GM21360 (cell line): Measurements from ENCODE around the gene MAN1C1.
"Not testable (repeated sequence)": the region's sequence is repeated elsewhere in the genome, so short reads cannot be mapped to it uniquely, and the experiment has no call there.

ENCODE experiments used
- ATAC-seq: cut with Tn5 transposase; IDR thresholded peaks from one replicate; pipeline ENCODE4 v1.9.1; 2021; ENCODE audit warnings: mild to moderate bottlenecking, moderate library complexity; ENCODE audit not compliant: unreplicated experiment

The MAN1C1 gene

GRCh38 chr1:25631750-25632485, 15.3 kb downstream of the MAN1C1 start:
- no peak for ATAC-seq

- ATAC-seq = no peak
Measured at GRCh38 chr1:25634066-25634465, 17.5 kb downstream of the MAN1C1 start.

- no peak for ATAC-seq
Measured at GRCh38 chr1:25634896-25635295, 18.3 kb downstream of the MAN1C1 start.

- not testable (repeated sequence) for ATAC-seq
Measured at GRCh38 chr1:25636141-25636540, 19.6 kb downstream of the MAN1C1 start.

GRCh38 chr1:25640646-25641328, 24.2 kb downstream of the MAN1C1 start:
- ATAC-seq = no peak

- ATAC-seq = no peak
Measured at GRCh38 chr1:25641329-25641725, 24.7 kb downstream of the MAN1C1 start.

- ATAC-seq = no peak
Measured at GRCh38 chr1:25641931-25642573, 25.5 kb downstream of the MAN1C1 start.

GRCh38 chr1:25642574-25643108, 26.1 kb downstream of the MAN1C1 start:
- peak; percentile 59 for ATAC-seq

GRCh38 chr1:25643929-25644328, 27.3 kb downstream of the MAN1C1 start:
- ATAC-seq = no peak

- no peak for ATAC-seq
Measured at GRCh38 chr1:25644962-25645361, 28.4 kb downstream of the MAN1C1 start.

GRCh38 chr1:25645637-25646400, 29.2 kb downstream of the MAN1C1 start:
- ATAC-seq = no peak

GRCh38 chr1:25647106-25647505, 30.5 kb downstream of the MAN1C1 start:
- ATAC-seq = no peak

GRCh38 chr1:25647863-25648262, 31.3 kb downstream of the MAN1C1 start:
- no peak for ATAC-seq

- no peak for ATAC-seq
Measured at GRCh38 chr1:25648681-25649440, 32.3 kb downstream of the MAN1C1 start.

GRCh38 chr1:25649505-25650288, 33.1 kb downstream of the MAN1C1 start:
- ATAC-seq = no peak

- no peak for ATAC-seq
Measured at GRCh38 chr1:25650289-25650576, 33.6 kb downstream of the MAN1C1 start.

- no peak for ATAC-seq
Measured at GRCh38 chr1:25651036-25651640, 34.5 kb downstream of the MAN1C1 start.

GRCh38 chr1:25651824-25652741, 35.5 kb downstream of the MAN1C1 start:
- no peak for ATAC-seq
